Sigmoid colon (tissue), 7 donors: ENCODE measurements around the gene TARDBP. TPM values are rescaled to one million over a fixed set of nuclear protein-coding genes. Genes with fewer than 3 reads are reported as not detected.

Source experiments
- DNase-seq: peaks from one replicate; pipeline ENCODE4 v3.0.0-alpha.2; 2019
- H3K27ac ChIP-seq, 4 donors: fragments of 200-600 bp; sonication (generic); one replicate each; pipeline ENCODE4 v1.5.1; 2016 to 2019; ENCODE audit warnings: mild to moderate bottlenecking in 1 of 4
- H3K27me3 ChIP-seq, 3 donors: fragments of 200-600 bp; sonication (generic); one replicate each; pipeline ENCODE4 v1.5.1; 2019; ENCODE audit warnings: mild to moderate bottlenecking in 1 of 3
- H3K36me3 ChIP-seq, 4 donors: fragments of 200-600 bp; sonication (generic); one replicate each; pipeline ENCODE4 v1.5.1; 2016 to 2019
- H3K4me1 ChIP-seq, 4 donors: fragments of 200-600 bp; sonication (generic); one replicate each; pipeline ENCODE4 v1.5.1; 2017 to 2019
- H3K4me3 ChIP-seq, 4 donors: fragments of 200-600 bp; sonication (generic); one replicate each; pipeline ENCODE4 v1.5.1; 2017 to 2019; ENCODE audit warnings: mild to moderate bottlenecking in 2 of 4, moderate library complexity in 1 of 4
- H3K9me3 ChIP-seq, 4 donors: fragments of 200-600 bp in 3 of 4; sonication (generic) in 3 of 4; one replicate each; pipeline versions ENCODE4 v1.5.1 to v1.6.1; 2013 to 2019
- CTCF ChIP-seq, 4 experiments: fragments of 450-650 bp in 3 of 4; fragments of 200-600 bp in 1 of 4; IDR thresholded peaks; one replicate each; pipeline ENCODE4 v1.5.1; 2016 to 2019; ENCODE audit warnings: antibody characterized with exemption in 4 of 4, mild to moderate bottlenecking in 3 of 4, moderate library complexity in 2 of 4
- EP300 ChIP-seq, 4 donors: sonication (generic); formaldehyde crosslinking; IDR thresholded peaks; one replicate each; pipeline ENCODE4 v1.6.1; 2017; ENCODE audit warnings: antibody characterized with exemption in 4 of 4
- POLR2A ChIP-seq, 2 donors: fragments of 450-650 bp; IDR thresholded peaks; one replicate each; pipeline ENCODE4 v1.6.1; 2016; ENCODE audit warnings: antibody characterized with exemption in 2 of 2, mild to moderate bottlenecking in 2 of 2, moderate library complexity in 2 of 2
- POLR2AphosphoS5 ChIP-seq, 4 donors: sonication (generic); formaldehyde crosslinking; IDR thresholded peaks; one replicate each; pipeline ENCODE4 v1.6.1; 2017; ENCODE audit warnings: antibody characterized with exemption in 4 of 4
- WGBS, 2 donors: extraction: QIAGEN DNeasy Blood & Tissue Kit; methylation state at CpG; one replicate each; pipeline ENCODE4 v1.1.7; 2013; 5-methylcytosine and 5-hydroxymethylcytosine counted together
- intact Hi-C: fragments of 100-400 bp; cut with DNase I; formaldehyde crosslinking; loops from one replicate; pipeline ENCODE4 v1.15.1; 2023
- polyA plus RNA-seq, 3 donors: library from polyadenylated mRNA; stranded (reverse); fragments of 200-250 nt; gene quantifications; one replicate each; pipeline ENCODE4 v1.2.3, GENCODE V29; 2013
- total RNA-seq, 4 donors: library from RNA; depleted of rRNA; stranded (reverse); fragments of >200 nt; gene quantifications; one replicate each; pipeline ENCODE4 v1.1.0, GENCODE V29; 2016
- donor health status: healthy with polysubstance abuse.
- donor health status: Bipolar disorder and iron deficiency.
- donor health status: healthy.

The TARDBP gene
- total and polyA plus RNA-seq, 7 donors, result 68.6 to 158 (median 123) TPM

- intact Hi-C loops, result no loop called here
- Histone ChIP-seq H3K36me3 (no peaks in the 10 kb centered on the region), H3K4me3 (no peak overlapping the region), H3K9me3 (no peaks in the 10 kb centered on the region), H3K27me3 (no peaks in the 10 kb centered on the region), H3K4me1 (peaks cover 0 to 35% (median 24%) of the 10 kb centered on the region in 4 donors), H3K27ac (peak overlapping the region; percentile 71 to 79 (median 78))
- TF ChIP-seq EP300 (IDR thresholded peaks at IDR 0.05) (no peak), POLR2A (IDR thresholded peaks at IDR 0.05) (no peak), CTCF (IDR thresholded peaks at IDR 0.05) (no peak), POLR2AphosphoS5 (IDR thresholded peaks at IDR 0.05) (peak in 1 of 4 donors; percentile 63)
- peak; percentile 83 for DNase-seq
- 54 to 78% methylated on average over 19 of the region's 19 CpGs for WGBS, 2 donors
Observed at GRCh38 chr1:10975567-10976326, 36.7 kb upstream of the TARDBP start.

GRCh38 chr1:10978719-10979118 is 33.7 kb upstream of the TARDBP start:
- intact Hi-C loops, result no loop called here
- Histone ChIP-seq H3K4me1 (peaks cover 0 to 37% (median 29%) of the 10 kb centered on the region in 4 donors), H3K9me3 (no peaks in the 10 kb centered on the region), H3K4me3 (no peak overlapping the region), H3K27me3 (no peaks in the 10 kb centered on the region), H3K27ac (peak overlapping the region; percentile 45 to 80 (median 78)), H3K36me3 (no peaks in the 10 kb centered on the region)
- no peak for DNase-seq
- no peak for TF ChIP-seq CTCF (IDR thresholded peaks at IDR 0.05)
- TF ChIP-seq EP300 (IDR thresholded peaks at IDR 0.05), result no peak
- no peak for TF ChIP-seq POLR2A (IDR thresholded peaks at IDR 0.05)
- TF ChIP-seq POLR2AphosphoS5 (IDR thresholded peaks at IDR 0.05), result no peak
- WGBS, 2 donors, result 69 to 81% methylated on average over 4 of the region's 4 CpGs

- peak in 2 of 4 donors; percentile 18 to 21 for TF ChIP-seq POLR2AphosphoS5 (IDR thresholded peaks at IDR 0.05)
- TF ChIP-seq POLR2A (IDR thresholded peaks at IDR 0.05), result no peak
- no peak for TF ChIP-seq EP300 (IDR thresholded peaks at IDR 0.05)
- no peak for TF ChIP-seq CTCF (IDR thresholded peaks at IDR 0.05)
- Histone ChIP-seq H3K27me3 (no peaks in the 10 kb centered on the region), H3K9me3 (no peaks in the 10 kb centered on the region), H3K4me3 (no peak overlapping the region), H3K4me1 (peaks cover 0 to 31% (median 29%) of the 10 kb centered on the region in 4 donors), H3K27ac (peak overlapping the region; percentile 76 to 80 (median 80)), H3K36me3 (no peaks in the 10 kb centered on the region)
- peak; percentile 82 for DNase-seq
- 42 to 66% methylated on average over 13 of the region's 13 CpGs for WGBS, 2 donors
- intact Hi-C loops, result no loop called here
Observed at GRCh38 chr1:10979483-10979920, 33.0 kb upstream of the TARDBP start.

- no peaks in the 10 kb centered on the region for H3K36me3 ChIP-seq
- DNase-seq, result peak; percentile 91
Observed at GRCh38 chr1:10980094-10980577, 32.3 kb upstream of the TARDBP start.

More at GRCh38 chr1:10980094-10980577, 32.3 kb upstream of the TARDBP start:
- Histone ChIP-seq H3K27me3 (no peaks in the 10 kb centered on the region), H3K27ac (peak overlapping the region; percentile 76 to 80 (median 80)), H3K4me3 (peak overlapping the region; percentile 4 to 35 (median 26)), H3K9me3 (no peaks in the 10 kb centered on the region), H3K4me1 (peaks cover 0 to 31% (median 29%) of the 10 kb centered on the region in 4 donors)
- no peak for TF ChIP-seq POLR2A (IDR thresholded peaks at IDR 0.05)
- no peak for TF ChIP-seq EP300 (IDR thresholded peaks at IDR 0.05)
- peak in 3 of 4 donors; percentile 24 to 52 (median 37) for TF ChIP-seq POLR2AphosphoS5 (IDR thresholded peaks at IDR 0.05)
- TF ChIP-seq CTCF (IDR thresholded peaks at IDR 0.05), result peak in 3 of 4 experiments; percentile 14 to 42 (median 20)
- intact Hi-C loops, result loop anchor here (2.0 kb wide), 1 partner anchor 33 kb away; the partner anchor contains the start of gene TARDBP
- 8 to 18% methylated on average over 15 of the region's 15 CpGs for WGBS, 2 donors
